GM12864 (cell line): ENCODE data around the gene PMS1.

ENCODE experiments used
- DNase-seq: peaks from one replicate; pipeline ENCODE4 v3.0.0-alpha.2; 2011; ENCODE audit warnings: low read depth
- H3K4me3 ChIP-seq: 2 replicates; pipeline ENCODE4 v1.5.1; 2011; ENCODE audit warnings: mild to moderate bottlenecking, low read depth, low read length, control low read depth
- TF ChIP-seq, protein P1 (sequence below): IDR thresholded peaks from 2 replicates; pipeline ENCODE4 v1.5.1; 2011; ENCODE audit warnings: low read depth, mild to moderate bottlenecking, moderate library complexity, low read length, control low read depth, inconsistent platforms; ENCODE audit errors: missing control alignments

PMS1 gene

GRCh38 chr2:189849550-189849949 is 65.3 kb downstream of the PMS1 start:
- TF ChIP-seq, protein P1, sequence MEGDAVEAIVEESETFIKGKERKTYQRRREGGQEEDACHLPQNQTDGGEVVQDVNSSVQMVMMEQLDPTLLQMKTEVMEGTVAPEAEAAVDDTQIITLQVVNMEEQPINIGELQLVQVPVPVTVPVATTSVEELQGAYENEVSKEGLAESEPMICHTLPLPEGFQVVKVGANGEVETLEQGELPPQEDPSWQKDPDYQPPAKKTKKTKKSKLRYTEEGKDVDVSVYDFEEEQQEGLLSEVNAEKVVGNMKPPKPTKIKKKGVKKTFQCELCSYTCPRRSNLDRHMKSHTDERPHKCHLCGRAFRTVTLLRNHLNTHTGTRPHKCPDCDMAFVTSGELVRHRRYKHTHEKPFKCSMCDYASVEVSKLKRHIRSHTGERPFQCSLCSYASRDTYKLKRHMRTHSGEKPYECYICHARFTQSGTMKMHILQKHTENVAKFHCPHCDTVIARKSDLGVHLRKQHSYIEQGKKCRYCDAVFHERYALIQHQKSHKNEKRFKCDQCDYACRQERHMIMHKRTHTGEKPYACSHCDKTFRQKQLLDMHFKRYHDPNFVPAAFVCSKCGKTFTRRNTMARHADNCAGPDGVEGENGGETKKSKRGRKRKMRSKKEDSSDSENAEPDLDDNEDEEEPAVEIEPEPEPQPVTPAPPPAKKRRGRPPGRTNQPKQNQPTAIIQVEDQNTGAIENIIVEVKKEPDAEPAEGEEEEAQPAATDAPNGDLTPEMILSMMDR = no peak
- no peak for DNase-seq
- H3K4me3 ChIP-seq = no peak overlapping the region

DNA sequence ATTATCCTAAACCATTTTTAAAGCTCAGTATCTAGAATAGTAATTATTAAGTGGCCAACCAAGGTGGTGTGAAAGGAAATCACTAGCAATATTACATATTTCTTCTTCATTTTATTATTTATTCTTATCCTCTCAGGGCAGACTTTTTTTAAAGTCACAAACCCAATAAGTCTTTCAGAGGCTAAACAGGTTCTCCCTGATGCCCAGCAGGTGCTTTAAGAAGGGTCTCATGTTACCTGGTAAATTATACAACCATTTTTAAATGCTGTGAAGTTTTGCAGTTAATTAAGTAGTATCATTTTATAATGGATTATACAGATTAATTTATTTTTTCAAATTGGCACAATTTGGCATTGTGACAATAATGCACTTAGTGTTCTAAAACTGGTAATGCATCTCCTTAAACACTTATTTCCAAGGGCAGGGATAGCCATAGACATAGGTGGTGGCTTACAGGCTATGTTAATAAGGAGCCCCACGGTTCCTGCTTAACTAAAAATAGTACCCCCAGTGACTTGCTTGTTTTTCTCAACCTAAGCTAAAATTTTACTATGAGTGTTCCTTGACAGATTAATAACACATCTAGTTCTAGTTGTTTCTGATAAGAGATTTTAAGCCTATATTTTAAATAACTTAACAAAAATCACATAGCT is 67.0 kb downstream of the PMS1 start:
- TF ChIP-seq, protein P1 = no peak
- H3K4me3 ChIP-seq = no peak overlapping the region
- DNase-seq = no peak

- no peak for DNase-seq
- H3K4me3 ChIP-seq = no peak overlapping the region
- TF ChIP-seq, protein P1 = no peak
Observed at GRCh38 chr2:189854187-189854586, 69.9 kb downstream of the PMS1 start.

GRCh38 chr2:189854940-189855339 is 70.7 kb downstream of the PMS1 start:
- no peak for DNase-seq
- TF ChIP-seq, protein P1 = no peak
- H3K4me3 ChIP-seq = no peak overlapping the region

- H3K4me3 ChIP-seq = no peak overlapping the region
- DNase-seq = no peak
Observed at GRCh38 chr2:189858291-189858690, 74.0 kb downstream of the PMS1 start.

GRCh38 chr2:189860161-189860560 is 75.9 kb downstream of the PMS1 start:
- TF ChIP-seq, protein P1 = no peak
- no peak overlapping the region for H3K4me3 ChIP-seq
- no peak for DNase-seq

More at GRCh38 chr2:189858291-189858690, 74.0 kb downstream of the PMS1 start:
- TF ChIP-seq, protein P1 = no peak

DNA sequence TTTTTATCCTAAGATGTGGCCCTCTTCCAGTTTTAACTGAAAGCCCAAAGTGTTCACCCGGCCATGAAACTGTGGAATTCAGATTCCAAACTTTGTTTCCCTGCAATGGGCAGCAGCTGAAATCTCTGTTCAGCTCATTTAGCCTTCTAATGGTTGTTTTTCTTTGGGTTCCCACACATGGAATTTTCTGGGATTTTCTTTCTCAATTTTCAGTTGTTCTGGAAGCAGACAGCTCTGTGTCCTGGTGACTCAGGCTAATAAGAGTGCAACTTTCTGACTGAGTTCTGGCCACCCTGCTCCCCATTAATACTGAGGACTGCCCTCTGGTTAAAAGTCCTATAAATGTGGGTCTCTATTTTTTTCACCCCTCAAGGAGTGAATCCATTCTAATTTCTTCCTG is 78.5 kb downstream of the PMS1 start:
- TF ChIP-seq, protein P1 = no peak
- H3K4me3 ChIP-seq = no peak overlapping the region
- DNase-seq = no peak
